ENCODE measurements around the gene DNAJC13.
A peak's percentile ranks its signal among the peaks of the same experiment; 100 is the strongest.
"Not testable (repeated sequence)": the region's sequence is repeated elsewhere in the genome, so short reads cannot be mapped to it uniquely, and the experiment has no call there.

Gene DNAJC13

GRCh38 chr3:132549890-132550578 is 132.7 kb downstream of the DNAJC13 start:
- no peak for FAIRE-seq

DNA sequence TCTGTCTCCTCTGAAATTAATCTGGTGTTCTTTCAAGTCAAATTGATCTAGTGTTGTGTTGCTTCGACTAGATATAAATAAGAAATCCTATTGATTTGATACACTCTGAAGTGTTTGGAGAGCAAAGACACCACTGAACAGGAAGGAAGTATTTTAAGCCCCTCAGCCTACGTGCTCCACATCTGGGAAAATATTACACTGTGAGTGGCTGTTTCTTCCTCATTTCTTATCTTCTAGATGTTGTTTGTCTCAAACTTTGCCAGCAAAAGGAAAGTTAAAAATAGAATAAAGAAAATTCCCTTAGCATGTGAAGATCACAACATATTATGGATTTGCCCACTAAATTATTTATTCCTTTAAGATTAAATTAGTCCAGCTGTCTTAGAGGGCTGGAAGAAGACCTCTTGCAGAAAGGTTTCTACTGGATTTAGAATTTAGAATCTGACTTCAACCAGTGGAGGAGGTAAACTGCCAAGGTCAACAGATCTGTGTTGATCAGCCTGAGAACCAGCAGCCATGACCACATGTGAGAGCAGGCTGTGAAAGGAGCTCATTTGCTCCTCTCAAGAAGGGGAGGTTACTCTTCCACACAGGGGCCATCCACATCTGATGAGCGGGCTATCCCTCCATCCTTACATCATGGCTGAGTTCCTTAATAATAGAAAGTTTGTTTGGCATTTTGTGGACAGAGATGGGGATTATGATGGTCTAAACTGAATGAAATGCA is 133.4 kb downstream of the DNAJC13 start:
- no peak for FAIRE-seq

DNA sequence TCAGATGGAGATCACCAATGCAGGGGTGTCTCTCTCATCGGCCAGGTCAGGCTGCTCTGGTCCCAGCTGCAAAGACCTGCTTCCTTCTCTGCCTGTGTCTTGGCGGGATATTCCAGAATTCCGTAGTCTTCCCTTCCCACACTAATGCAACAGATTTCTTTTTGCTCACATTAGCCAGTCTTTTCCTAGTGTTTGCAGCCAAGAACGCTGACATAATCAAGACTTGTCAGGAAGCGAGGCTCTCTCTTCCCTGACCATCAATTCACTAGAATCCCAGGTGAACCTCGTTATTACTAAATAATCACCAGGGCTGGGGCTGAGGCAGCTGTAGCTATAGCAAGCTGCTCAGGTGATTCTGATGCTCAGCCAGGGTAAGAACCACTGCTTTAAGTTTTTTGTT is 136.5 kb downstream of the DNAJC13 start:
- FAIRE-seq, result no peak

DNA sequence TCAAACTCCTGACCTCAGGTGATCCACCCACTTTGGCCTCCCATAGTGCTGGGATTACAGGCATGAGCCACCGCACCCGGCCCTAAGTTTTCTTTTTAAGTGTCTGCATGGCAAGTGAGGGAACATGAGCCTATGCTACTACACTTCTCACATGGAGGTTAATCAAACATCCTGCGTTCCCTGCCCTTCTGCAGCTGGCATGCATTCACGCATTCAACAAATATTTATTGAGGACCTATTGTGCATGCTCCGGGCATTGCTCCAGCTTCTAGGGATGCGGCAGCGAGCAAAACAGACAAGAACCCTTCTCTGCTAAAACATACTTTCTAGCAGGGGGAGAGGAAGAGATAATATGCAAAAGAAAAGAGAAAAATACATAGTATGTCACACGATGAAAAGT is 137.1 kb downstream of the DNAJC13 start:
- no peak for FAIRE-seq

DNA sequence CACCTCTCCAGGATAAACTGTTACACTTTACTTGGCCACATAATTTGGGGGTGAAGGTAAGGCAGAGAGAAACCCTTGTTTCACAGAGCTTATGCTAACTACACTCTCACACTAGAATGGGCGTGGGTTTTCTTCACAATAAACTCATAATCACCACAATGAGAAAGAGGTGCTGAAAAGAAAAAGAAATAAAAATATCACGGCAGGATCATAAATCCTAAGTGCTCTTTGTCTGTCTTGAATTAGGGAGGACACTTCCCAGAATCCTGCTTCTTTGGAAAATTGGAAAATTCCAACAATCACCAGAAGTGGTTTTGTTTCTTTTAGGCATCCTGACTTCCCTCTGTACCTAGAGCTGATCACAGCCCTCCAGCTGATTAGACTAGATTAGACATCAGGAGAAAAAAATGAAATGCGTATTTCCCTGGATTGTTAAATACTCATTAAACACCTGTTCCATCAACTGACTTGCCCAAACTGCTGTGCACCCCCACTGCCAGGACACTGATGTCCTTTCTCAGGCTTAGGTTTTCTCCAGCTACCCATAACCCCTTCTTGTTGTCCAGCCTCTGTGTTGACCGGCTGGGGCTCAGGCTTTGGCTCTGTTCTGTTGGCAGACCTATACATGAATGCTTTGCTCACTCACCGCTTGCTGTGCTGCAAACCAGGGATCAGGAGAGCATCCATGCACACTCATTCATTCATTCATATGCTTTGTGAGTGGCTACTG is 138.2 kb downstream of the DNAJC13 start:
- FAIRE-seq, result no peak

DNA sequence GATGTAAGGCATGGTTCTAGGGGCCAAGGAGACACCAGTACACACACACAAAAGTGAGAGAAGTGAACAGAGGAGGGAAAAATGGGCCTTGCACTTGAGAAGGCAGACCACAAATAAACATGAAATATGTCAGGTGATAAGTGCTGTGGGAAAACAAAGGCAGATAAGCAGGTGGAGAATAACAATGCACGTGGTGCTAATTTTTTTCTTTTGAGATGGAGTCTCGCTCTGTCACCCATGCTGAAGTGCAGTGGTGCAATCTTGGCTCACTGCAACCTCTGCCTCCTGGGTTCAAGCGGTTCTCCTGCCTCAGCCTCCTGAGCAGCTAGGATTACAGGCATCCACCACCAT is 138.7 kb downstream of the DNAJC13 start:
- not testable (repeated sequence) for FAIRE-seq

GRCh38 chr3:132556508-132557159 is 139.3 kb downstream of the DNAJC13 start:
- FAIRE-seq, result no peak

DNA sequence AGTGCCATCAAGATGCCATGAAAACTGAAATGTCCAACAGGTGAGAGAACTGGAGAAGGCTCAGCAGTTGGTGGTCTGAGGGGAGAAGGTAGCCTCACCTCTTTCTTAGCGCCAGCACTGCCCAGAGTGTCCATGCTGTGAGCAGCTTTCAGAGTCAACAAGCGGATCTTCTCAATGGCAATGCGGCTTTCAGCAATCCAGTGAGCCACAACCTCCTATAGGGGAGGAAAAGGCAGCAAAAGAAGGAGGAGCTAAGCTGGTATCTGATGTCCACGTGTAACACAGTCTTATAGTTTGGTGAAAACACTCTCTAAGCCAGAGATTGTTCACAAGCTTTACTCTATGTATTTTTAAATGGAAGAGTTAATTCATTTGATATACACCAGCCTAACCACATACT is 143.7 kb downstream of the DNAJC13 start:
- no peak for FAIRE-seq

- FAIRE-seq, result no peak
These were observed 146.2 kb downstream of the DNAJC13 start for GRCh38 chr3:132563420-132564069.

DNA sequence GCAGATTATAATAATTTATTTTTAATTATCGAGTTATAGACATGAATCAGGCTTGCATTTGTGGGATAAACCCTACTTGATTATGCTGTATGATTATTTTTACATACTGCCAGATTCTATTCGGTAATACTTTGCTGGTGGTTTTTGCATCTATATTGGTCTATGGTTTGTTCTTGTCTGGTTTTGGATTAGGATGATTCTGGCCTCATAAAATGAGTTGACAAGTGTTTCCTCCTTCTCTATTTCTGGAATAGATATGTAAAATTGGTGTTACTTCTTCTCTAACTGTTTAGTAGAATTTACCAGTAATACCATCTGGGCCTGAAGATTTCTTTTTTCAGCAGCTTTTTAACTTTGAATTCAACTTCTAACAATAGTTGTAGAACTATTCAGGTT is 146.8 kb downstream of the DNAJC13 start:
- no peak for FAIRE-seq

GRCh38 chr3:132568422-132568821 is 151.1 kb downstream of the DNAJC13 start:
- FAIRE-seq, result no peak

- peak; percentile 21 for FAIRE-seq
These were observed 151.9 kb downstream of the DNAJC13 start for GRCh38 chr3:132569153-132569552.

DNA sequence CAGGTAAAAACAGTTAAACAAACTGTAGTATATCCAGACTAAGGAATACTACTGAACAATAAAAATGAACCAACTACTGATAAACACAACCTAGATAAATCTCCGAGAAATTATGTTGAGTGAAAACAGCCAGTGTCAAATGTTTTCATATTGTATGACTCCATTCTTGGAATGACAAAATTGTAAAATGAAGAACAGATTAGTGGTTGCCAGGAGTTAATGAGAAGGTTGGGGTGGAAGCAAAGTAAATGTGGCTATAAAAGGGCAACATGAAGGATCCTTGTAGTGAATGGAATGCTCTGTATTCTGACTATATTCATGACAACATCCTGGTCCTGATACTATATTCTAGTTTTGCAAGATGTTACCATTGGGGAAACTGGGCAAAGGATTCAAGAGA is 152.3 kb downstream of the DNAJC13 start:
- no peak for FAIRE-seq

- no peak for FAIRE-seq
These were observed 152.7 kb downstream of the DNAJC13 start for GRCh38 chr3:132570016-132570415.

DNA sequence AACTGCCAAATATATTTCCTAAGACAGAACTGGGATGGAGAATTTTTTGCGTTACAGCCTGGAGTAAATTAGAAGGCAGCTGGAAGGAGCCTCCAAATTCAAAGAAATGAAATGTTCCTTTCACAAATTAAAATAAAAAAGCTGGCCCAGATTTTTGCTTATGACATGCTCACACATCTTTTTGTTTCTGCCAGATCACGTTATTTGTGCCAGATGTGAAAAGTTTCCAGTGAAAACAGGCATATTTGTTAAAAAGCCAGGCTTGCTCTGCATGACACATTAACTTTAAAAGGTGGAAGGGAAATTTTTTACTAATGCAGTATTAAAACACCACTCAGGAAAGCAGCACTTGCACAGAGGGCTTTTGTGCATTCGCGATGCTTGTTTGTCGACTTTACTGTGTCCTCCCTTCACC is 156.5 kb downstream of the DNAJC13 start:
- FAIRE-seq, result no peak

DNA sequence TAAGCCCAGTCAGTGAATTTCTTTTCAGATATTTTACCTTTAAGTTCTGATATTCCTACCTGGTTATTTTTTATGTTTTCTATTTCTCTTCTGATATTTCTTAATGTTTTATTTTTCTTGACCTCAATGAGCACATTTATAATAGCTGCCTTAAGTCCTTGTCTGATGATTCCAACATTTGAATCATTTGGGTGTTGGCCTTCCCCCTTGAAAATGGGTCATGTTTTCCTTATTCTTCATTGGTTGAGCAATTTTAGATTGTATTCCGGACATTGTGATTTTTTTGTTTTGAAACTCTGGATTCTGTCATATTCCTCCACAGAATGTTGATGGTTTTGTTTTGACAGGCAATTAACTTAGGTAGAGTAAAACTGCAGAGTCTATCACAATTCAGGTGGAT is 170.1 kb downstream of the DNAJC13 start:
- FAIRE-seq, result no peak
